Astrocyte (in vitro differentiated cells and primary cell): Measurements from ENCODE around the gene MTUS2. TPM values are rescaled to one million over a fixed set of nuclear protein-coding genes. Genes with fewer than 3 reads are reported as not detected.

ENCODE experiments used
- DNase-seq: peaks from one replicate; pipeline ENCODE4 v3.0.0-alpha.2; 2010; ENCODE audit warnings: low read depth
- FAIRE-seq: peaks from 2 replicates; lab custom pipeline; 2011; peaks lifted over from hg19 to GRCh38; lab: Jason Lieb, UNC
- H2AFZ ChIP-seq: 2 replicates; pipeline ENCODE4 v1.6.0; 2012; ENCODE audit warnings: low read depth, low read length, inconsistent platforms
- H3K27ac ChIP-seq: 2 replicates; pipeline ENCODE4 v1.5.1; 2011; ENCODE audit warnings: low read depth, low read length, inconsistent platforms
- H3K27me3 ChIP-seq: 2 replicates; pipeline ENCODE4 v1.6.0; 2011; ENCODE audit warnings: low read length, inconsistent platforms; ENCODE audit not compliant: insufficient read depth
- H3K36me3 ChIP-seq: 2 replicates; pipeline ENCODE4 v1.5.1; 2011; ENCODE audit warnings: low read length, inconsistent platforms; ENCODE audit not compliant: insufficient read depth
- H3K4me1 ChIP-seq: 2 replicates; pipeline ENCODE4 v1.5.1; 2011; ENCODE audit warnings: low read length, inconsistent platforms; ENCODE audit not compliant: insufficient read depth
- H3K4me2 ChIP-seq: 2 replicates; pipeline ENCODE4 v1.6.0; 2012; ENCODE audit warnings: low read length, inconsistent platforms
- H3K4me3 ChIP-seq: 2 replicates; pipeline ENCODE4 v1.5.1; 2011; ENCODE audit warnings: low read depth, mild to moderate bottlenecking, low read length, inconsistent platforms; ENCODE audit not compliant: insufficient read depth
- H3K79me2 ChIP-seq: 2 replicates; pipeline ENCODE4 v1.6.0; 2012; ENCODE audit warnings: mild to moderate bottlenecking, low read length, inconsistent platforms; ENCODE audit not compliant: insufficient read depth
- H3K9ac ChIP-seq: 2 replicates; pipeline ENCODE4 v1.6.0; 2012; ENCODE audit warnings: mild to moderate bottlenecking, low read length, inconsistent platforms
- H3K9me3 ChIP-seq: 2 replicates; pipeline ENCODE4 v1.5.1; 2012; ENCODE audit warnings: low read depth, mild to moderate bottlenecking, low read length, inconsistent platforms; ENCODE audit not compliant: insufficient read depth
- H4K20me1 ChIP-seq: 2 replicates; pipeline ENCODE4 v1.6.0; 2012; ENCODE audit warnings: low read length, inconsistent platforms; ENCODE audit not compliant: insufficient read depth
- H3K27ac Mint-ChIP-seq: one replicate; pipeline ENCODE4 v1.8.0; 2021; ENCODE audit warnings: mild to moderate bottlenecking, mixed read lengths; ENCODE audit not compliant: unreplicated experiment
- H3K27me3 Mint-ChIP-seq: one replicate; pipeline ENCODE4 v1.8.0; 2021; ENCODE audit warnings: low read depth, mixed read lengths; ENCODE audit not compliant: unreplicated experiment
- H3K36me3 Mint-ChIP-seq: one replicate; pipeline ENCODE4 v1.8.0; 2021; ENCODE audit warnings: low read depth, mixed read lengths; ENCODE audit not compliant: unreplicated experiment
- H3K4me1 Mint-ChIP-seq: one replicate; pipeline ENCODE4 v1.8.0; 2021; ENCODE audit warnings: low read depth, mixed read lengths; ENCODE audit not compliant: unreplicated experiment
- H3K4me3 Mint-ChIP-seq: one replicate; pipeline ENCODE4 v1.8.0; 2021; ENCODE audit warnings: mild to moderate bottlenecking, moderate library complexity, mixed read lengths; ENCODE audit not compliant: unreplicated experiment
- H3K9me3 Mint-ChIP-seq: one replicate; pipeline ENCODE4 v1.8.0; 2021; ENCODE audit warnings: mild to moderate bottlenecking, mixed read lengths; ENCODE audit not compliant: unreplicated experiment
- EZH2 ChIP-seq: IDR thresholded peaks from 2 replicates; pipeline ENCODE4 v1.6.1; 2012; ENCODE audit warnings: mild to moderate bottlenecking, low read length, inconsistent platforms; ENCODE audit not compliant: insufficient read depth
- total RNA-seq: library from RNA; stranded (reverse); gene quantifications from 2 replicates; pipeline ENCODE4 v1.2.1, GENCODE V29; 2021
- TF ChIP-seq, protein P1 (sequence below): IDR thresholded peaks from 2 replicates; pipeline ENCODE4 v1.5.1; 2011; ENCODE audit warnings: low read depth, mild to moderate bottlenecking, inconsistent platforms, low read length, moderate library complexity; ENCODE audit not compliant: insufficient read depth

Gene MTUS2
- total RNA-seq, 1 donor from 2014 or later = 0.50 TPM

DNA sequence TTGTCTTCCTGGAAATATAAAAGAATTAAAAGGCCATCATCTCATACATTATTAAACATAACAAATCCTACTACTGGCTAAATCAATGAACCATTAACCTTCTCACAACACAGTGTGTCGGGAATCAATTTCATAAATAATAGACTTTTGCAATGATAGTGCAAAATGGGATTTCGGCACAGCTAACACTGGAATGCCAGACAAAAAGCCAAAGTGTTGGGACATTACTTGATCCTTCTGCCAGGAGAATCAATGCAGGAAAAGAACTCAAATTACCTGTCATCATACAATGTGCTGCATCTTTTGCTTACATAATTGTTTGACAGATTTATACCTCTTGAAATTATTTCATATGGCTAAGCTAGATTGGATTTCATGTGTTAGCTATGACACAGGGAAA, 334.3 kb downstream of the MTUS2 start:
- H3K27me3 ChIP-seq = no peaks in the 10 kb centered on the region
- H3K36me3 Mint-ChIP-seq = no peaks in the 10 kb centered on the region
- no peak for TF ChIP-seq EZH2
- TF ChIP-seq, protein P1, sequence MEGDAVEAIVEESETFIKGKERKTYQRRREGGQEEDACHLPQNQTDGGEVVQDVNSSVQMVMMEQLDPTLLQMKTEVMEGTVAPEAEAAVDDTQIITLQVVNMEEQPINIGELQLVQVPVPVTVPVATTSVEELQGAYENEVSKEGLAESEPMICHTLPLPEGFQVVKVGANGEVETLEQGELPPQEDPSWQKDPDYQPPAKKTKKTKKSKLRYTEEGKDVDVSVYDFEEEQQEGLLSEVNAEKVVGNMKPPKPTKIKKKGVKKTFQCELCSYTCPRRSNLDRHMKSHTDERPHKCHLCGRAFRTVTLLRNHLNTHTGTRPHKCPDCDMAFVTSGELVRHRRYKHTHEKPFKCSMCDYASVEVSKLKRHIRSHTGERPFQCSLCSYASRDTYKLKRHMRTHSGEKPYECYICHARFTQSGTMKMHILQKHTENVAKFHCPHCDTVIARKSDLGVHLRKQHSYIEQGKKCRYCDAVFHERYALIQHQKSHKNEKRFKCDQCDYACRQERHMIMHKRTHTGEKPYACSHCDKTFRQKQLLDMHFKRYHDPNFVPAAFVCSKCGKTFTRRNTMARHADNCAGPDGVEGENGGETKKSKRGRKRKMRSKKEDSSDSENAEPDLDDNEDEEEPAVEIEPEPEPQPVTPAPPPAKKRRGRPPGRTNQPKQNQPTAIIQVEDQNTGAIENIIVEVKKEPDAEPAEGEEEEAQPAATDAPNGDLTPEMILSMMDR = no peak
- no peaks in the 10 kb centered on the region for H3K4me1 Mint-ChIP-seq
- no peaks in the 10 kb centered on the region for H3K79me2 ChIP-seq
- no peak overlapping the region for H3K9ac ChIP-seq
- no peaks in the 10 kb centered on the region for H3K4me1 ChIP-seq
- H3K4me2 ChIP-seq = no peak overlapping the region
- H2AFZ ChIP-seq = no peak overlapping the region
- FAIRE-seq (no peak), DNase-seq (no peak)
- no peak overlapping the region for H3K4me3 ChIP-seq
- H3K36me3 ChIP-seq = no peaks in the 10 kb centered on the region
- peaks cover 7% of the 10 kb centered on the region for H3K27me3 Mint-ChIP-seq
- H4K20me1 ChIP-seq = no peaks in the 10 kb centered on the region
- H3K27ac Mint-ChIP-seq = no peak overlapping the region
- H3K9me3 ChIP-seq = no peaks in the 10 kb centered on the region
- H3K9me3 Mint-ChIP-seq = peaks cover 10% of the 10 kb centered on the region
- no peak overlapping the region for H3K4me3 Mint-ChIP-seq
- H3K27ac ChIP-seq = no peak overlapping the region

DNA sequence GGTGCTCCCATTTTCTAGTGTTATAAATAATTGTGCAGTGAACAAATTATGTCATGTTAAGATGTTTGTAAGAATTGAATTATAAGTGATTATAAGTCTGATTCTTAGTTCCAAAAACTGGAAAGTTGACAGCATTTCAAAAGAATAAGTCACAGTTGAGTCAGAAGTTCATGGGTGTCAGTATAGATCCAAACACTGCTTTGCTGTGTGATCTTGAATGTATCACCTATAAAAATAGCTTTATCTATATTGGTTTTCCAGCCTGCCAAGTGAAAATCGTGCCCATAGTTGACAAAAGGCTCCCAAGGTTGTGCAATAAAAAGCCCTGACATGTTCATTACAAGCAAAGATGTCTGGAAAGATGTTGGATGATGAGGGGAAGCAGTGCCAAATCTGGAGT, 336.0 kb downstream of the MTUS2 start:
- Histone ChIP-seq H3K9ac (no peak overlapping the region), H3K79me2 (no peaks in the 10 kb centered on the region), H2AFZ (no peak overlapping the region), H3K27me3 (no peaks in the 10 kb centered on the region), H3K4me2 (no peak overlapping the region), H3K36me3 (no peaks in the 10 kb centered on the region), H3K9me3 (no peaks in the 10 kb centered on the region), H3K4me3 (no peak overlapping the region), H3K27ac (no peak overlapping the region), H3K4me1 (no peaks in the 10 kb centered on the region), H4K20me1 (no peaks in the 10 kb centered on the region)
- Mint-ChIP-seq H3K27me3 (peaks cover 7% of the 10 kb centered on the region), H3K4me1 (no peaks in the 10 kb centered on the region), H3K36me3 (no peaks in the 10 kb centered on the region), H3K9me3 (peaks cover 10% of the 10 kb centered on the region), H3K4me3 (no peak overlapping the region), H3K27ac (no peak overlapping the region)
- DNase-seq (no peak), FAIRE-seq (no peak)
- no peak for TF ChIP-seq EZH2
- TF ChIP-seq, protein P1 = no peak

DNA sequence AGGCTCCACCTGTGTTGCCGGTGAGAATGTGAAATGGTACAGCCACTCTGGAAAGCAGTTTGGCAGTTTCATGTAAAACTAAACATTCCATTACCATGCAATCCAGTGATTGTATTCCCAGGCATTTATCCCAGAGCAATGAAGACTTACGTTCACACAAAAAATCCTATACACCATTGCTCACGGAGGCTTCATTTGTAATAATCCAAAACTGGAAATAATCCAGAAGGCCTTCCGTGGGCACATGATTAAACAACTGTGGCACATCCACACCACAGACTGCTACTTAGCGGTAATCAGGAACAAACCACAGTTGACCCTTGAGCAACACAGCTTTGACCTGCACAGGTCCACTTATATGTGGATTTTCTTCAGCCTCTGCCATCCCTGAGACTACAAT, 339.7 kb downstream of the MTUS2 start:
- no peak overlapping the region for H3K27ac Mint-ChIP-seq
- Histone ChIP-seq H3K27me3 (no peaks in the 10 kb centered on the region), H3K9me3 (no peaks in the 10 kb centered on the region), H3K4me1 (no peaks in the 10 kb centered on the region), H3K4me3 (no peak overlapping the region), H3K4me2 (no peak overlapping the region), H4K20me1 (no peaks in the 10 kb centered on the region), H3K9ac (no peak overlapping the region), H3K79me2 (no peaks in the 10 kb centered on the region), H3K36me3 (no peaks in the 10 kb centered on the region), H3K27ac (no peak overlapping the region), H2AFZ (no peak overlapping the region)
- FAIRE-seq = no peak
- H3K27me3 Mint-ChIP-seq = peaks cover 4% of the 10 kb centered on the region
- no peak for DNase-seq
- TF ChIP-seq, protein P1 = no peak
- TF ChIP-seq EZH2 = no peak
- H3K9me3 Mint-ChIP-seq = no peaks in the 10 kb centered on the region
- no peaks in the 10 kb centered on the region for H3K36me3 Mint-ChIP-seq
- H3K4me3 Mint-ChIP-seq = no peak overlapping the region
- H3K4me1 Mint-ChIP-seq = peaks cover 12% of the 10 kb centered on the region
